GM19099 (cell line): Measurements from ENCODE around the gene FOXI1.

Experiments
- POLR2A ChIP-seq: IDR thresholded peaks from 3 replicates; pipeline ENCODE4 v1.6.1; 2011; ENCODE audit warnings: low read depth; ENCODE audit not compliant: insufficient read length; ENCODE audit errors: extremely low read depth

Gene FOXI1

DNA sequence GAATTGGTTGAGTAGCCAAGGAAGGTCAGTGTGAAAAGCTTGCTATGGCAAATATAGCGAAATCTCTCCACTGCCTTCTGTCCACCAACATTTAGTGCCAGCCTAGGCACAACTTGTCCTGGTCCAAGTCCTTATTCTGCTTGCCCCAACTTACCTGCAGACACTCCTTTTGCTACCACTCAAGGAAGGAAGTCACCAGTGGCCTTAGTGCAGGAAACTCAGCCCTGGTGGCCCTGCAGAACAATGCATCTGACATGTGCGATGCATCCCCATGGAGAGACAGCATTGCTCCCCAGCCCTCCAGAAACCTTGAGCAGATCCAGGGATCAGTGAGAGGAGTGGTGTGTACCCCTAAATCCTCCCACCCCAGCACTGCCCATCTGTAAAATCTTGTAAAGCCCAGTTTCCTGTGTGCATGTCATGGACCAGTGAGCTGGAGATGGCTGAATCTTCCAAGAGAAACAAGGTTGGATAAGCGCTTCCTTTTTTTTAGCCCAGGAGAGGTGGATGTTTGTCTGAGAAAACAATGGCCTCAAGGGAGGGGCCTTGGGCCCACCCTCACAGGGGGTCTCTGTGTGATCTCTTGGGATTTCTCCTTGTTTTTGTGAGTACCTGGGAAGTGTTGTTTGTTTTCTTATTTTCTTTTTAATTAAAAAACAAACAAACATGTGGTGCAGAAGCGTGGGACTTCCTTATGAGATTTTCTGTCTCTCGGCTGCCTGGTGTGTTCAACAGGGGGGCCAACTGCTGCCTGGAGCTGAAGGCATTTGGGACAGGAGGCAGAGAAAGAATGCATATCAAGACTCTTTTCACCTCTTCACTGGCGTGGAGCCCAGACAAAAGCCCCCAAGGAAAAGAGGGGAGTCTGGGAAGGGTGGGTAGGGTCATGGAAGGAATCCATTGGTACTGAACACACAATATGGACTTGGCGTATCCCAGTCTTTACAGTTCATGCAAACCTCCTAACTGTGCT lies 3.6 kb downstream of the FOXI1 start:
- no peak for TF ChIP-seq POLR2A

DNA sequence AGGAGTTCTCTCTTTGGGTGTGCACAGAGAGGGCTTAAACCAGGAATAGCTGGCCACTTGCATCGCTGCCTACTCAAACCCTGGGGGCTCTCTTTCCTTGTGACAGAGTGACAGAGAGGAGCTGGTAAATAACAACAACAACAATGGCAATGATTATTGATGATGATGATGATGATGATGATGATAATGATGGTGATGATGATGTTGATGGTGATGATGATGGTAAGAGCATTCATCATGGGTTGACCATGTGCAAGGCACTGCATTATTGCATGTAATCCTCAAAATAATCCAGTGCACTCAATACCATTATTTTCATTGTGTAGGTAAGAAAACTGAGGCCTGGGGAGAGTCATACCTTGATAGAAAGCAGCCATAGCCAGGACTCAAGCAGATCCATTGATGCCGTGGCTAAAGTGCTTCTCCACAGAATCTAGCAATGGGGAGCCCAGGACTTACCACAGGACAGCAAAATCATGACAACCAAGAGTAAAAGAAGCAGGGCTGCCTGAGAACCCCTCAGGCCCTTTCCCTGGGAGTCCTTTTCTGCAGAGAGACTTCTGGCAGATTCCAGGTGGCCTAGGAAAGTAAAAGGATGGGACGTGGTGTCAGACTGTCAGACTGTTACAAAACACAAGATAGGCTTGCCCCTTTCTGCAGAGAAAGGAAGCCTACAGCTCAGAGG lies 4.8 kb downstream of the FOXI1 start:
- TF ChIP-seq POLR2A = no peak

DNA sequence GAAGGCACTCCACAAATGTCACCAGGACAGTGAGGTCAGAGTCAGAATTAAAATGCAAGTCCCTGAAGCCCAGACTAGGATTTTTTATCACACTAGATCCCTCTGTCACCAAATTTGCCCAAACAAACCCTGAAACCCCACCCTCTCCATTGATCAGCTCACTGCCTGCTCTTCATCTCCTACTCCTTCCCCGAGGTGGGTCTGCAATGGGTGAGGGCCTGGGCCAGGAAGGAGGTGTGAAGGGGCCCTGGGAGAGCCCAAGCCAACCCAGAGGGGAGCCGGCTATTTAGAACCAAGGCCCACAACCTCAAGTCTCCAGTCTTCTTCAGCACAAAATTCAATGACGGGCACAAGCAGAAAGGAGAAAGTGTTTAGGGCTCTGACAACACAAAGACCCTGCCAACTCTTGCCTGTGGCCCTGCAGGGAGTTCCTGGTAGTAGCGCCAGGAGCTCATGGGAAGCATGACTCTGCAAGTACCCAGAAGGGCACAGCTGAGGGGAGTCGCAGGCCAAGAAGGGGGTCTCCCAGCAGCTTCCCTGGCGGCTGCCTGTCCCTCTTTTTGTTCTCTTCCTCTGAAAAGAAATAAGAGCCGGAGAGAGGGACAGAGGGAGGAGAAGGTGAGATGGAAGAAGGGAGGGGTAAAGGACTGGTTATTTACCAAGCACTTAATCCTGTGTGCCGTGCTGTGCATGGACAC lies 5.5 kb downstream of the FOXI1 start:
- TF ChIP-seq POLR2A = no peak

DNA sequence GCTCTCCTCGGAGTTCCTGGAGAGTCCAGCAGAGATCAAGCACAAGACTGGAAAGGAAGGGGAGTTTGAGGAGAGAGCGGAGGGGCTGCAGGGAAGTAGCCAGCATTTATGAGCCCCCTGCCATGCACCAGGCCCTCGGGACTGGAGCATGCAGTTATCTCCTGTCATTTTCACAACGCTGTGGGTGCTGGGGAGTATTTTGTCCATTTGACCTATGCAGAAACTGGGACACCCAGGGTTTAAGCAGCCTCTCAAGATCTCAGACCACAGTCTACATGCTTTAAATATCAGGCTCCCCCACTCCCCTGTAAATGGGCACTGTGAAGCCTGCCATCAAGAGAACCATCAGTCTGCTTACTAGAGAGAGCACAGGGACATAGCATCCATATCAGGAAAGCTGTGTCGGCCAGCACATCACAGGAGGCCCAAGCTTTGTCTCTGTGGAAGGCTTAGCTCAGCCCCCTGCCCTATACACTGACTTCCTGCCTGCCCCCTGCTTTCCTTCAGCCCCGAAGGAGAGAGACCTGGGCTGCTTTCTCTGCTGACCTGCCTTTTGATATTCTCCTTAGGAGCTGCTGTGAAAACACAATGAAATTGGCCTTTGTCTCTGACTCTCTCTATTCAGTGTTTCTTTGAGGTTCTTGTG lies 7.3 kb downstream of the FOXI1 start:
- TF ChIP-seq POLR2A = no peak

DNA sequence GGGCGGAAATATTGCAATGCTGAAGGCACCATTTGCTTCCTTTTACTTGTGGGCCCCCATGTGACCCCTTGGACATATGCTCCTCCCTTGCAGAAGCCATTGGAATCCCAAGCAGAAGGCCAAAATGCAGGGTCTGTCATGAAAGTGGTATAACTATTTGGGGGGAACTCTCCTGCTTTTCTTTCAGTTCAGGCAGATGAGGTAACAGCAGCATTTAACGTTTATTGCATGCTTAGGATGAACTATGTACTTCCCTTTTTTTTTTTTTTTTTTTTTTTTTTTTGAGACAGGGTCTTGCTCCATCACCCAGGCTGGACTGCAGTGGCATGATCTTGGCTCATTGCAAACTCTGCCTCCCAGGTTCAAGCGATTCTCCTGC lies 7.8 kb downstream of the FOXI1 start:
- no peak for TF ChIP-seq POLR2A

DNA sequence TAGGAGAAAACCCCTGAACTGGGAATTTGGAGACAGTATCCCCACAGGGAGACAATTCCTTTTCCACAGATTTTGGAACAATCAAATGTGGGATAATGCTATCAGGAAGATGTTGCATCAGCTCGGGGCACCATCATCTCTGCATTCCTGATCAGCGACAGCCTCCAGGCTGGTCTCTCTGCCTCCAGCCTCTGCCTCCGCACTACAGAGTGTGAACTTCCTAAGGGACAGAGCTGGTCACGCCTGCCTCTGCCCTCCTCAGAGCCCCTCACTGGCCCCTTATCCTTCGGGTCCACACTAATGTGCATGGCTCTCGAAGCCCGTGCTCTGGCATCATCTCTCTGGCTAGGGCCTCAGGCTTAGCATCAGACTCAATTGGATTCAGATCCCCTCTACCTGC lies 8.6 kb downstream of the FOXI1 start:
- no peak for TF ChIP-seq POLR2A

DNA sequence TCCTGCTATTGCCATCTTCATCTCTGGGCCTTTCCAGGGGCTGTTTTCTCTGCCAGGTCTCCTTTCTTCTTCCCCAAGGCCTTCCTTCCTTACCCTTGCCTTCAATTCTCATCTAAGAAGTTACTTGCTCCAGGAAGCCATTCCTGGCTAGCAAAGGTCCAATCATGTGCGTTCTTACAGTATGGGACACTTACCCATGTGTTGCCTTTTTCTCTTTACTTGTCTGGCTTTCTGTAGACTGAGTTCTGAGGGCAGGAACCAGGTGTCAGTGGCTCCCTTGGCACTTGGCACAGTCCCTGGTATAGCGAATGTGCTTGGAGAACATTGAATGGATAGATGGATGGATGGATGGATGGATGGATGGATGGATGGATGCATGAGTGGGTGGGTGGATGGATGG lies 10.2 kb downstream of the FOXI1 start:
- TF ChIP-seq POLR2A = no peak

DNA sequence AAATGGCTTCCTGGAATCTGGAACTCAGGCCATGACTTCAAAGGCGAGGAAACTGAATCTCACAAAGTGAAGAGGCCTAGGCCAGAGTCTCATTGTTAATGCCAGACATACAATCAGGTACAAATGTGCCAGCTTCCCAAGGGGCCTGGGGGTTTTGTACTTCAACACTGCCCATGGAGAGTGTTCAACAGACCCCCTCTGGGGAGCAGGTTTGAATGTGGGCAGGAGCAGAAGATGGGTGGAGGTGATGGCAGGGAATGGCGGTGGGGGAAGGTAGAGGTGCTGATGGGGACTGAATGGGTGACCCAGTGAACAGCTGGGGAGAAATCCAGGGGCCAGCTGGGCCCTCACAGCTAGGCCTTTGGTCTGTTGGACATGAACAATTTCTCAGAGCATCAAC lies 12.0 kb downstream of the FOXI1 start:
- no peak for TF ChIP-seq POLR2A

DNA sequence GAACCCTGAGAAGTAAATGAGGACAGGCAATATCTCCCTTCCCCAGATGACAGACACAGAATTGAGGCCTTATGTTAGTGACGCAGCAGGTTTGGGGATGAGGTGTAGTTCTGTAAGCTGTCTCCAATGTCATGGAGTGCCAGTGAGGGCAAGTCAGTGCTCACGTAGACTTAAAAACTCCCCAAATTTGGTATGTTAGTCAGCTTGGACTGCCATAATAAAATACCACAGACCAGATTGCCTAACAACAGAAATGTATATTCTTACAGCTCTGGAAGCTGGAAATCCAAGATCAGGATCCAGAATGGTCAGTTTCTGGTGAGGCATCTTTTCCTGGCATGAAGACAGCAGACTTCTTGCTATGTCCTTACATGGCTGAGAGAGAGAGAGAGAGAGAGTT lies 14.9 kb downstream of the FOXI1 start:
- no peak for TF ChIP-seq POLR2A

DNA sequence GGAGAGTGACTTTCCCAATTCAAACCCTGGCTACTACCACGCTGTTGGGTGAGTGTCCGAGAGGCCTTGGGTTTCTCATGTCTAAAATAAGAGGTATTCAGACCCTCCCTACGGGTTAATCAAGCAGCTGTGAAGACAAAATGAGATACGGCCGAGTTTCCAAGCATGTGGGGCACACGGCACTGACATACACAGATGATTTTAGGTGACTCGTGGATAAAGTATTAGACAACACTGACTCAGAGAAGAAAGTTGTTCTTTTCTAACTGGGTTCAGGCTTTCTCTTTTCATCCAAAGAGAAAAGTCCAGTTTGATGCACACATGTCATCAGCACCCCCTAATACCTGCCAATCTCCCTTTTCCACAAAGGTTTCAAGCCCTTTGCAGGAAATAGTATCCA lies 15.6 kb downstream of the FOXI1 start:
- TF ChIP-seq POLR2A = no peak

DNA sequence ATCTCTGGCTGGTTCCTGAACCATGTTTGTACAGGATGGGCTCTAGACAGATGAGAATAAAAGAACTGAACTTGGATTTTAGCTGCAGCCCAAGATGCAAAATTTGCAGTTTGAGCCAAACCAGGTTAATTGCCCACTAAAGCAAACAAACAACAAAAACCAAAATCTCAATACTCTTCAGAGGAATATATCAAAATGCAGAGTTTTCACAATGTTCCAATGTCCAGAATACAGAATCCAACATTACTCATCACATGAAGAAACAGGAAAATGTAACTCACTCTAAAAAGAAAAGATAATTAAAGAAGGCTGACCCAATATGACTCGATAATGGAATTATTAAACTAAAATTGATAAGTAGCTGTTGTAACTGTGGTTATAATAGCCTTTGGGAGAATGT lies 20.4 kb downstream of the FOXI1 start:
- no peak for TF ChIP-seq POLR2A

DNA sequence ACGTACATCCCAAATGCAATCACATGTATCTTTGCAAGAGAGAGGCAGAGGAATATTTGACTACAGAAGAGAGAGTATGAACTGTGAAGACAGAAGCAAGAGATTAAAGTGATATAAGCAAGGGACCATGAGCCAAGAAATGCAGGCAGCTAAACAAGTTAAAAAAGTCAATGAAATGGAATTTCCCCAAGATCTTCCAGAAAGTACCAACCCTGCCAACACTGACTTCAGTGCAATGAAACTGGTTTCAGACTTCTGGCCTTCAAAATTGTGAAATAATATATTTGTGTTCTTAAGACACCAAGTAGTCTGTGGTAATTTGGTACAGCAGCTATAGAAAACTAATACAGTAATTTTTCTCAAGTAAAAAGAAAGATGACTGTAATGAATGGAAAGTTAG lies 20.9 kb downstream of the FOXI1 start:
- no peak for TF ChIP-seq POLR2A

DNA sequence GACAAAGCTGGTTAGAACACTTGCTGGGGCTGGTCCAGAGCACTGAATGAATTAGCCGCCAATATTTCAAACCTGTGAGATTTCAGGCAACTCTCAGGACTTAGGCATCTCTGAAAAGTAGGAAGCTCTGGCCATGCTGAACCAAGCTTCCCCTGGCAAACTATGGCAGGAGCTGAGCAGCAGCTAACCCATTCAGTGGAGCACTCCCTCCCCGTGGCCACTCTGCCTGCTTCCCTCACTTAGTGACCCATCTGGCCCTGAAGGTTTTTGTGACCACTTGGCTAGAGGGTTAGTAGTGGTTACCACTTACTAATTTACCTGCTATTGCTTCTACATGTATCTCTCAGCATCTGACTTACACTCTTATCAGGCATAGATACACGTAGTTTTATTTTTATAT lies 25.5 kb downstream of the FOXI1 start:
- no peak for TF ChIP-seq POLR2A

DNA sequence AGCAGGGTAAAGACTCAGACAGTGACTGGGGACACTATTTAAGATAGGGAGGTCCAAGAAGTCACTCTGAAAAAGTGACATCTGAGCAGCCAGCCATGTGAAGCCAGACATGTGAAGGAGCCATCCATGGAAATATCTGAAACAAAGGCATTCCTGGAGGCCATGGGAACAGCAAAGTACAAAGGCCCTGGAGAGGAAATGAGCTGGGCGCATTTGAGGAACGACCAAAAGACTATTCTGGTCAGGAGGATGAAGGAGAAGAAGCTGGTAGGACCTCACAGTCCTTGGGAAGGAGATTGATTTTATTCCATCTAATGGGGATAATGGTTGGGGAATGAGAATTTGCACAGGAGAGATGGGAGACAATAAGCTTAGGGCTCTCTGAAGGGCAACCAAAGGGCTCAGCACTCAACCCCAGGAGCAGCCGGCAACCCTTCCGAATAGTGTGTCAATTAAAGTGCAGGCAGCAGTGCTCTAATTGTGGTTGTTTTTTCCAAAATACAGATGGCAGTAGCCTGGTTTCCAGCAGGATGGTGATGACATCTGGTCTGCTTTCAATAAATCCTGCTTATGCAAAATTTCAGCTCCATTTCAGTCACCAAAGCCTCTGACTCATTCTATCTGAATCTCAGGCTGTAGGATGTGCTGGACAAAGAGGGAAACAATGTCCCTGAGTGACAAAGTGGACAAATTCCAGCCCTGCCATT lies 26.7 kb downstream of the FOXI1 start:
- TF ChIP-seq POLR2A = no peak

DNA sequence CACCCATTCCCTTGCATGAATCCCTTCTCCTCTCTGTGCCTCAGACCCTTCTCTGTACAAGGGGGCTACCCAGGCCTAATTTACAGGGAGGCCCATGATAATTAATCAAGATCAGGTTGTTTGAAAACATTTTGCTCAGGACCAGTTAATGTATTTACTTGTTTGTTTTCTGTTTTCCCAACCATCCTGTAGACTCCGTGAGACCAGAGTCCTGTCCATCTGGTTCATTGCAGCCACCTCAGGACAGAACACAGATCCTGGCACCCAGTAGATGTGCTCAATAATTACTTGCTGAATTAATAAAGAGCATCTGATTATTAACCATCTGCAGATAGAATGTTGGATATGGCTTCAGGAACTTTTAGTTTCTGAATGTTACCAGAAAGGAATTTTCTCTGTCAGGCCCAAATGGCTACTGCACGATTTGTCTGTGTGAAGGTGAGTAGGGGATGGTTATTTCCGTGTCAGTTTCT lies 27.3 kb downstream of the FOXI1 start:
- TF ChIP-seq POLR2A = no peak

DNA sequence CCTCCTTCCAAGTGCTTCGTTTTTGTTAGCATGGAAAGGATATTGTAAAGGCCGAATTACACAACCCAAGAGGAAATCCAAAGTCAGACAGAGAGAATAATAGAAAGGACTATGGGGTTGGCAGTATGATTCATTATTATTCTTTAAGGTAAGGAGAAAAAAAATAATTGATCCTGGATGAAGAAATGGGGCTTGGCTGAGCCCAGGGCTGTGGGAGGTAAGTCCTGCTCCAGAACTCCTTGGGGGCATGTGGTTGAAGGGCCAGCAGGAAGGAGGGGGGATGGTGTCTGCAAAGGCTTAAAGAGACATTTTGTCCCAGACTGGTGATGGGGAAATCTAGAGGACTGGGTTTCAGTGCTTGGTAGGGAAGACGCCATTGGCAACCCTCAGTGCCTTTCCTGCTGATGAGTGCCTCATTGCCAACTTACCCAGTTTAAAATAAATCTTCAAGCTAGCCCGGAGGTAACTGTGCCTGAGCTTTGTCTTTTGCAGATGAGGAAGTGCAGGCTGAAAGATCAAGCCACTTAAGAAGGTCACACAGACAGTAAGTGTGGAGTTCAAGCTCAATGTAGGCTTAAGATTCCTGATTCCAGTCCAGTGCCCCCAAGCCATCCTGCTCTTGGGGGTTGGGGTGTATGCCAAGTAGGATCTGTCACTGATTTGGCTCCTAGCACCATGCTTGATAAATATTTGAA lies 30.2 kb downstream of the FOXI1 start:
- TF ChIP-seq POLR2A = no peak
